ENCODE results near the gene CCDC170. TPM values are rescaled to one million over a fixed set of nuclear protein-coding genes. Genes with fewer than 3 reads are reported as not detected.

The CCDC170 gene
- total and polyA plus RNA-seq, 5 experiments from 2014 or later, result 0.09 TPM; not detected in 4

DNA sequence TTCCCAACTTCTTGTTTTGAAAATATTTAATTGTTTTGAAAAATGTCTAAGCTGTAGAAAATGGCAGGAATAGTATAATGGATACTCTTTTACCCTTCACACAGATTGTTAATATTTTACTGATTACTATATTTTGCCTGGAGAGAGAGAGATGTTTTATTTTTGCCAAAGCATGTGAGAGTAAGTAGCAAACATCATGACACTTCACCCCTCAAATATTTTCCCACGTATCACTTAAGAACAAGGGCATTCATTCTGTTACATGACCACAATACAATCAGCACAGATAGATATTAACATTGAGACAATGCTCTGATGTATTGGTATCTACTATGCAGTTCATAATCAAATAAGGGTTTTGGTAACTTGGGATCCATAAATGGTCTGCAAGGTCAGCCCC is 116.5 kb downstream of the CCDC170 start:
- DNase-seq, result no peak
- no peaks in the 10 kb centered on the region for H3K36me3 Mint-ChIP-seq
- no peaks in the 10 kb centered on the region for H3K4me1 Mint-ChIP-seq
- H3K27ac Mint-ChIP-seq, result no peak overlapping the region
- no peak for ATAC-seq
- peaks cover 5 to 16% (median 15%) of the 10 kb centered on the region in 5 donors for H3K27me3 Mint-ChIP-seq
- H3K4me3 Mint-ChIP-seq, result no peak overlapping the region
- H3K9me3 Mint-ChIP-seq, result peaks cover 0 to 14% (median 0%) of the 10 kb centered on the region in 9 donors
- POLR2A ChIA-PET, result no interaction called here

DNA sequence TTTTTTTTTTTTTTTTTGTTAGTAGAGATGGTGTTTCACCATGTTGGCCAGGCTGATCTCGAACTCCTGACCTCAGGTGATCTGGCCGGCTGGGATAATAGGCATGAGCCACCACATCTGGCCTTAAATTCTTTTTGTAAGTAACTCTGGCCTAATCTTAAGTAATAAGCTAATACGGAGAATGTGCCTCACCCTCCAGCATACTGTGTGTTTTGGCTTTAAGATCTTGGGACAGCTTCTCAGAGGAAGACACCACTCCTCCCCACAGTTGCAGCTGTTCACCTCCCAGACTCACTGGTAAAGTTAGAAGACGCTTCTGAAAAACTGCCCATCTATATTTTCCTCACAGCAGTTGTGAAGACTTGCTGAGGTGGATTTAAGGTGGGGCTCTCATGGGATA is 120.8 kb downstream of the CCDC170 start:
- Mint-ChIP-seq H3K27me3 (peaks cover 0 to 12% (median 8%) of the 10 kb centered on the region in 5 donors), H3K27ac (no peak overlapping the region), H3K4me1 (no peaks in the 10 kb centered on the region), H3K4me3 (no peak overlapping the region), H3K9me3 (peaks cover 0 to 2% (median 0%) of the 10 kb centered on the region in 9 donors), H3K36me3 (no peaks in the 10 kb centered on the region)
- ATAC-seq (no peak), DNase-seq (no peak)
- POLR2A ChIA-PET, result no interaction called here

DNA sequence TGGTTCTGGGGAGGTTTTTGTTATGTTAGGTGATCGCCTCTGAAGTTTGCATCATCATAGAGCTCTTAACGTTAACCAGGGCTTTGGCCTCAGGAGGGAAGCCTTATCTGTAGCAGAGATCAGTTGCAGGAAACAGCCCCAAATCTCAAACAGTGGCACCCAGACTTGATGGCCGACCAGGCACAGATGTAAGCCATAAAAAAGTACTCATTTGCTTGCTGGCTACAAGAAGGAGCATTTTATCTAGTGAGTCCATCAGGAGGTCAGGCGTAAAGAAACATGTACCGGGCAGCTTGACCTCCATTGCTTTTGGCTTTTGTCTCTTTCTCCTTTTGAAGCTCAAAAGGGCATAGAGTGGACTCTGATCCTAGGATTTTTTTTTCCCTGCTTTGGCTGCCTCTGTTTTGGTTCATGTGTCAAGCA is 122.3 kb downstream of the CCDC170 start:
- Mint-ChIP-seq H3K4me1 (no peaks in the 10 kb centered on the region), H3K36me3 (no peaks in the 10 kb centered on the region), H3K27me3 (peaks cover 0 to 12% (median 7%) of the 10 kb centered on the region in 5 donors), H3K4me3 (no peak overlapping the region), H3K9me3 (peaks cover 0 to 2% (median 0%) of the 10 kb centered on the region in 9 donors), H3K27ac (no peak overlapping the region)
- ATAC-seq (no peak), DNase-seq (no peak)
- POLR2A ChIA-PET, result no interaction called here

DNA sequence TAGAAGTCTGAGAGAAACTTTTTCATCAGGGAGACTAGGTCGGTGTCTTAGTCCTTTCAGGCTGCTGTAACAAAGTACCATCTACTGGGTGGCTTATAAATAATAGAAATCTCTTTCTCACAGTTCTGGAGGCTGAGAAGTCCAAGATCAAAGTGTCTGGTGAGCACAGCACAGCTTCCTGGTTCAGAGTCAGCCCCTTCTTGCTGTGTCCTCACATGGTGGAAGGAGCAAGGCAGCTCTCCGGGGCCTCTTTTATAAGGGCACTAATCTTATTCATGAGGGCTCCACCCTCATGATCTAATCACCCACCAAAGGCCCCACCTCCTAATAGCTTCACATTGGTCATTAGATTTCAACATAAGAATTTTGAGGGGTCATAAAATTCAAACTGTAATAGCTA is 122.8 kb downstream of the CCDC170 start:
- DNase-seq (no peak), ATAC-seq (no peak)
- H3K27me3 Mint-ChIP-seq, result peaks cover 0 to 12% (median 7%) of the 10 kb centered on the region in 5 donors
- H3K36me3 Mint-ChIP-seq, result no peaks in the 10 kb centered on the region
- no peak overlapping the region for H3K4me3 Mint-ChIP-seq
- no peaks in the 10 kb centered on the region for H3K4me1 Mint-ChIP-seq
- POLR2A ChIA-PET, result no interaction called here
- H3K27ac Mint-ChIP-seq, result no peak overlapping the region
- peaks cover 0 to 2% (median 0%) of the 10 kb centered on the region in 9 donors for H3K9me3 Mint-ChIP-seq

DNA sequence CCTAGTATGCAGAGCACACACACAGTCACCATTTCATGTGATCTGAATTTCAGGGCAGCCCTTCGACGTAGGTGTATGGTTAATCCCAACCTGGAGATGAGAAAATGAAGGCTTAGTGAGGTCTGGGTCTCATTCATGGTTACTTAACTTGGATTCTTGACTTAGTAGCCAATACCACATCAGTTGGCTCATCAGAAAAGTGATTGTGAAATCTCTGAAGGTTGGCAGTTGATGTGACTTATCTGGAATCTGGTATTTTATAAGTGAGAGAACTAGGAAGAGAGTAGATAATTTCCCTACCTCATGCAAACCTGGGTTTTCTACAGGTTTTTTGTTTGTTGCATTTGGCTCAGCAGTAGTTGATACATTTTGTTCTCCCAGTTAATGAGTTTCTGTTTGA is 123.7 kb downstream of the CCDC170 start:
- POLR2A ChIA-PET, result no interaction called here
- no peaks in the 10 kb centered on the region for H3K4me1 Mint-ChIP-seq
- ATAC-seq, result no peak
- no peaks in the 10 kb centered on the region for H3K36me3 Mint-ChIP-seq
- peaks cover 0 to 2% (median 0%) of the 10 kb centered on the region in 9 donors for H3K9me3 Mint-ChIP-seq
- H3K27ac Mint-ChIP-seq, result no peak overlapping the region
- DNase-seq, result no peak
- H3K4me3 Mint-ChIP-seq, result no peak overlapping the region
- peaks cover 0 to 12% (median 5%) of the 10 kb centered on the region in 5 donors for H3K27me3 Mint-ChIP-seq

DNA sequence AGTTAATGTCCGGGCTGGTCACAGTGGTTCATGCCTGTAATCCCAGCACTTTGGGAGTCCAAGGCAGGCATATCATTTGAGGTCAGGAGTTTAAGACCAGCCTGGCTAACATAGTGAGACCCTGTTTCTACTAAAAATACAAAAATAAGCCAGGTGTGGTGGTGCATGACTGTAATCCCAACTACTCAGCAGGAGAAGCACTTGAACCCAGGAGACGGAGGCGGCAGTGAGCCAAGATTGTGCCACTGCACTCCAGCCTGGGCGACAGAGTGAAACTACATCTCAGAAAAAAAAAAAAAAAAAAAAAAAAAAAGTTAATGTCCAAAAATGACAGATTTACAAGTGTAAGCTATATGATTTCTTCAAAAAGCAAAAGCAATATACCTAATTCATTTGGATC is 124.9 kb downstream of the CCDC170 start:
- ATAC-seq (no peak), DNase-seq (no peak)
- Mint-ChIP-seq H3K4me3 (no peak overlapping the region), H3K36me3 (no peaks in the 10 kb centered on the region), H3K4me1 (no peaks in the 10 kb centered on the region), H3K9me3 (peaks cover 0 to 2% (median 0%) of the 10 kb centered on the region in 9 donors), H3K27me3 (peaks cover 0 to 9% (median 5%) of the 10 kb centered on the region in 5 donors), H3K27ac (no peak overlapping the region)
- POLR2A ChIA-PET, result no interaction called here

DNA sequence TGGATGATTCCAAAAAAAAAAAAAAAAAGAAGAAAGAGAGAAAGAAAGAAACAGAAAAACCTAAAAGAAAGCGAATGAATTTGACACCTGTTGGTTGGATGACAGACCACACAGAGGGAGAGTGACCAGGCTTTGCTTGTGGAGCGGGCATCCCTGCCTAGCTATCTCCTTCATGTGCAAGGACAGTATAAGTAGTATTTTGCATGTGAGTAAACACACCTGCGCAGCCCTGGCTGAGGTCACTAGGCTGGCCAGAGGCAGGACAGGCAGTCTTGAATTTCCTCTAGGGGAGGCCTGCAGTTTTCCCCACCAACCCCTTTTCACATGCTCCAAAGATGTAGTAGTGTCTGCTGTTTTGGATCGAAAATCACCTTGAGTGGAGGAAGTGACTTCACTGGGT is 126.4 kb downstream of the CCDC170 start:
- no peak overlapping the region for H3K4me3 Mint-ChIP-seq
- H3K36me3 Mint-ChIP-seq, result no peaks in the 10 kb centered on the region
- H3K27ac Mint-ChIP-seq, result no peak overlapping the region
- POLR2A ChIA-PET, result no interaction called here
- DNase-seq, result no peak
- ATAC-seq, result no peak
- H3K4me1 Mint-ChIP-seq, result no peaks in the 10 kb centered on the region
- H3K27me3 Mint-ChIP-seq, result peaks cover 0 to 6% (median 5%) of the 10 kb centered on the region in 5 donors
- peaks cover 0 to 2% (median 0%) of the 10 kb centered on the region in 9 donors for H3K9me3 Mint-ChIP-seq

DNA sequence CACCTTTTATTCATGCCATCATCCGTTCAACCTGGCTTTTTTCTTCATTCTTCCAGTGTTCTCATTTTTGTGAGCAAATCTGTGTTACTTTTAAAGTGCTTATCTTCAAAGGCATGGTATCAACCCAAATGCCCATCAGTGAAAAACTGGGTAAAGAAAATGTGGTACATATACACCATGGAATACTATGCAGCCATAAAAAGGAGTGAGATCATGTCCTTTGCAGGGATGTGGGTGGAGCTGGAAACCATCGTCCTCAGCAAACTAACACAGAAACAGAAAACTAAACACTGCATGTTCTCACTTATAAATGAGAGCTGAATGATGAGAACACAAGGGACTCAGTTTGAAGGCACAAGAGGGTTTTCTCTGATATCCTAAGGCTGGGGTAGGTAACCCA is 130.3 kb downstream of the CCDC170 start:
- ATAC-seq, result no peak
- POLR2A ChIA-PET, result no interaction called here
- no peak for DNase-seq
- peaks cover 0 to 6% (median 3%) of the 10 kb centered on the region in 5 donors for H3K27me3 Mint-ChIP-seq
- H3K4me1 Mint-ChIP-seq, result no peaks in the 10 kb centered on the region
- no peaks in the 10 kb centered on the region for H3K36me3 Mint-ChIP-seq
- no peaks in the 10 kb centered on the region for H3K9me3 Mint-ChIP-seq
- no peak overlapping the region for H3K4me3 Mint-ChIP-seq
- H3K27ac Mint-ChIP-seq, result no peak overlapping the region

DNA sequence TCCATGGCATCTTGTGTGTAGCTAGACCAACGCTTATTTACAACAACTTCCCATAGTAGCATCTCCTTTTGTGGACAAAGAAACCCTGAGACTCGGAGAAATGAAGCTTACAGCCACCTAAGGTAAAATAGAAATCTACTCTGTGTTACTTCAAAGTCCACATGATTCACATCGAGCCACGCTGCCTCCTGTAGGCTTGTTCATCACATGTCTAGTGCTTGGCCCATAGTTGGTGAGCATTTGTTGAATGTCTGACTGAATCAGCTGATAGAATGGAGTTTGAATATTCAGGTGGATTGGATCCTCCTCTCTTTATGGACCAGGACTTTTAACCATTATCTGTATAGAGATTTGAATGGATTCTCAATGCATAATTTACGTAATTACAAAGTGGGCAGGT is 130.7 kb downstream of the CCDC170 start:
- POLR2A ChIA-PET, result no interaction called here
- ATAC-seq (no peak), DNase-seq (no peak)
- no peaks in the 10 kb centered on the region for H3K9me3 Mint-ChIP-seq
- H3K4me3 Mint-ChIP-seq, result no peak overlapping the region
- peaks cover 0 to 6% (median 1%) of the 10 kb centered on the region in 5 donors for H3K27me3 Mint-ChIP-seq
- no peaks in the 10 kb centered on the region for H3K4me1 Mint-ChIP-seq
- no peaks in the 10 kb centered on the region for H3K36me3 Mint-ChIP-seq
- no peak overlapping the region for H3K27ac Mint-ChIP-seq

DNA sequence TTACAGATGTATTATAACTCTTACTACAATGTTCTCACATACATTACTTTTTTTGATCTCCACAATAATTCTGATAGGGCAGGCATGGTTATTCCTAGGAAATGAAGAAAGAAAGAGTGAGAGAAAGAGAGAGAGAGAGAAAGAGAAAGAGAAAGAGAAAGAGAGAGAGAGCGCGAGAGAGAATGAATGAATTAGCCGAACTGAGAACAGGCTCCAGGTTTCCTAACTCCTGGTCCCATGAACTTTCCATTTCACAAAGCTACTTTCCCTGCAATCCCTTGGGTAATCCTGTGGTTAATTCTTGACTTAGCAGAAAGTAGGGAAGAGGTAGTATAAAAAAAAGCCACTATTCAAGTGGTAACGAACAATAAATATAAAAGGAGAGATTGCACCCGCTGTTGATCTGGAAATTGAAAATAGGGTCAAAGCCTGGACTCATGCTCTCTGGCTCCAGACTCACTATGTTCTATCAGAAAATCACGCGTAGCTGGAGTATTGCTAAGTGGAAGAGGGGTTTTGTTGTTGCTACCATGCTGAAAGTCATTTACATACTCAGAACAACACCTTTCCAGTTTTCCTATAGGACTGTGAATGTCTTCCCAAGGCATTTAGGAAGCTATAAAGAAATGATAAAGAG is 131.2 kb downstream of the CCDC170 start:
- ATAC-seq (no peak), DNase-seq (no peak)
- POLR2A ChIA-PET, result no interaction called here
- Mint-ChIP-seq H3K27me3 (peaks cover 0 to 6% (median 0%) of the 10 kb centered on the region in 5 donors), H3K4me3 (no peak overlapping the region), H3K4me1 (no peaks in the 10 kb centered on the region), H3K9me3 (no peaks in the 10 kb centered on the region), H3K27ac (no peak overlapping the region), H3K36me3 (no peaks in the 10 kb centered on the region)

DNA sequence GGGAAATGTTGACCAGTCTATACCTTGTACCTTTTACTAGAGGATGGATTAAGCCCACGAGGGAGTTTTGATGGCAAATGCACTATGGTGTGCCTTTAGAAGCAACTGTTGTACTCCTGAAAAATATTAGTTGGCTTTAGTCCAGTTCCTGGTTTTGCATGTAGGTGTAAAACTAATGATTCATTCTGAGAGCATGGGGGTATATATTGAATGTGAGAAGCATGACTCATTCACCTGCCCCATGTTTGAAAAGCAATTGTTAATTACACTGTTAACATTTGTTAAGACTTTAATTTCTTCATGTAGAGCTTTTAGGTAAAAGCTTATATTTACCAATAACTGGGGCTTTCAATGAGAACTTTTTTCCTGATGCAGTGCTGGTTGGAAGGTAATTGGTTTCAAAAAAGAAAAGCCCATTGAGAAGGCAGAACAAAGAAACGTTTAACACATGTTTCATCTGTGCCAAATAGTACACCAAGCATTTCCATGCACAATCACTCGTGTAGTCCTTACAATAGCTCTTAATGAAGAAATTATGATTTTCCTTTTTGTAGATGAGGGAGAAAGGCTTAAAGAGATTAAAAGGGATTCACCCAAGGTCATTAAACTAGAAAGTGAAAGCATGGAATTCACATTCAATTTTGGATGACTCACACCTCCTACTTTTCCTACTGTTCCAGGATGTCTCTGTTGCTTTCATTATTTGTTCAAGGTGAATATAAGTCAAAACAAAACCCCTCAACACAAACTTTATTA is 134.1 kb downstream of the CCDC170 start:
- ATAC-seq (no peak), DNase-seq (no peak)
- POLR2A ChIA-PET, result no interaction called here
- H3K4me1 Mint-ChIP-seq, result no peaks in the 10 kb centered on the region
- H3K27ac Mint-ChIP-seq, result no peak overlapping the region
- H3K9me3 Mint-ChIP-seq, result no peaks in the 10 kb centered on the region
- no peak overlapping the region for H3K4me3 Mint-ChIP-seq
- H3K36me3 Mint-ChIP-seq, result no peaks in the 10 kb centered on the region
- peaks cover 0 to 7% (median 1%) of the 10 kb centered on the region in 5 donors for H3K27me3 Mint-ChIP-seq

DNA sequence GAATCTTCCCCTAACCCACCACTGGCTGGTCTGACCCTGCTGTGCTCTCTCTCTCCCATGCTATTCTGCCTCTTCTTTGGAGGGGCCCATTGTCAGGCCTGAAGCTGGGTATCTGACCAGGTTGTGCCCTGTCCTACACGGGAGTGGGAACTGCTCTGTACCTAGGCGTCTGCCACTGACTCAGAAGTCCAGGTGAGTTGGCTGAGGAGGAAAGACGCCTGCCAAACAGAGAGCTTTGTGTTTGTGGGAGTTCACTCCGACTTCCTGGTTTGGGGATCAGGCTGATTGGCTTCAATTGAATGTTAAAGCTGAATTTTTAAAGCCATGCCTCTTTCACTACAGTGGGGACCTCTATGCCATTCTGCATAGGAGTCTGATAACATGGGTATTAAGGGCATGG is 136.0 kb downstream of the CCDC170 start:
- POLR2A ChIA-PET, result no interaction called here
- Mint-ChIP-seq H3K27ac (no peak overlapping the region), H3K36me3 (no peaks in the 10 kb centered on the region), H3K4me1 (no peaks in the 10 kb centered on the region), H3K4me3 (no peak overlapping the region), H3K27me3 (peaks cover 0 to 7% (median 2%) of the 10 kb centered on the region in 5 donors), H3K9me3 (no peaks in the 10 kb centered on the region)
- DNase-seq (no peak), ATAC-seq (no peak)

DNA sequence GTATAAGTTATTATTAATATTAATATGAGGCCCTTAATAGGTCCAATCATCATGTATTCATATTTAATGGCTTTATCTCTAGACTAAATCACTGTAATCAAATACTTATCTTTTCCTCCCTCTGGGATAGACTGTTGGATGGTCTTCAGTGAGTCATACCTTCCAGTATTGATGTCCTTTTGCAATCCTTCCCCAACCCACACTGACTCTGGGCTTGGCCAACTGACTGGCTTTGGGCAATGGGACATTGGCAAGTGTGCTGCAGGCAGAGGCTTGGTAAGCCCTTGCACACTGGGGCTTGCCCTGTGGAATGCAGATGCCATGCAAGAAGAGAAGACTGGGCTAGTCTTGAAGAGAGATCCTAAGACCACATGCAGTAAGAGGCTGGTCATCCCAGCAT is 136.6 kb downstream of the CCDC170 start:
- POLR2A ChIA-PET, result no interaction called here
- no peaks in the 10 kb centered on the region for H3K4me1 Mint-ChIP-seq
- no peaks in the 10 kb centered on the region for H3K36me3 Mint-ChIP-seq
- peaks cover 0 to 8% (median 3%) of the 10 kb centered on the region in 5 donors for H3K27me3 Mint-ChIP-seq
- no peak overlapping the region for H3K27ac Mint-ChIP-seq
- DNase-seq (no peak), ATAC-seq (no peak)
- H3K4me3 Mint-ChIP-seq, result no peak overlapping the region
- no peaks in the 10 kb centered on the region for H3K9me3 Mint-ChIP-seq
